Activated CD8-positive, alpha-beta T cell treated with anti-CD3 and anti-CD28 coated beads for 36 hours (primary cell): ENCODE measurements around the gene MED19. TPM values are rescaled to one million over a fixed set of nuclear protein-coding genes. Genes with fewer than 3 reads are reported as not detected.
"Not testable (repeated sequence)": the region's sequence is repeated elsewhere in the genome, so short reads cannot be mapped to it uniquely, and the experiment has no call there.

ENCODE experiments used
- ATAC-seq: fragments of 200-7000 bp; cut with Tn5 transposase; one replicate; pipeline ENCODE4 v1.10.0; 2021; ENCODE audit warnings: mild to moderate bottlenecking, moderate library complexity
- CTCF ChIA-PET: fragments of 350-600 bp; sonication (Branson Sonifier 250); formaldehyde crosslinking; loops from one replicate; lab custom pipeline; 2021; ENCODE audit warnings: antibody characterized with exemption; lab: Charles Lee
- POLR2A ChIA-PET: fragments of 350-600 bp; sonication (Branson Sonifier 250); formaldehyde crosslinking; loops from one replicate; lab custom pipeline; 2021; ENCODE audit warnings: antibody characterized with exemption; lab: Charles Lee
- DNase-seq: peaks from one replicate; pipeline ENCODE4 v3.0.0-alpha.2; 2020
- H3K27ac Mint-ChIP-seq: one replicate; pipeline ENCODE4 v1.8.0; 2021; ENCODE audit warnings: mild to moderate bottlenecking, mixed read lengths
- H3K27me3 Mint-ChIP-seq: one replicate; pipeline ENCODE4 v1.8.0; 2021; ENCODE audit warnings: mixed read lengths
- H3K36me3 Mint-ChIP-seq: one replicate; pipeline ENCODE4 v1.8.0; 2021; ENCODE audit warnings: low read depth, mixed read lengths
- H3K4me1 Mint-ChIP-seq: one replicate; pipeline ENCODE4 v1.8.0; 2021; ENCODE audit warnings: low read depth, mixed read lengths
- H3K4me3 Mint-ChIP-seq: one replicate; pipeline ENCODE4 v1.8.0; 2021; ENCODE audit warnings: mild to moderate bottlenecking, moderate library complexity, mixed read lengths
- H3K9me3 Mint-ChIP-seq: one replicate; pipeline ENCODE4 v1.8.0; 2021; ENCODE audit warnings: mixed read lengths
- intact Hi-C: fragments of 100-400 bp; cut with micrococcal nuclease; formaldehyde crosslinking; loops from one replicate; pipeline ENCODE4 v1.10.0; 2022
- total RNA-seq, 2 experiments: library from RNA; stranded (reverse); gene quantifications; one replicate each; pipeline ENCODE4 v1.2.3, GENCODE V29; 2021
- TF ChIP-seq, protein P1 (sequence below): fragments of 200-600 bp; IDR thresholded peaks from one replicate; pipeline ENCODE4 v1.8.0; 2022; ENCODE audit warnings: antibody characterized with exemption, mild to moderate bottlenecking

The MED19 gene
- total RNA-seq, 2 experiments from 2014 or later = 9.1 to 10.3 TPM

DNA sequence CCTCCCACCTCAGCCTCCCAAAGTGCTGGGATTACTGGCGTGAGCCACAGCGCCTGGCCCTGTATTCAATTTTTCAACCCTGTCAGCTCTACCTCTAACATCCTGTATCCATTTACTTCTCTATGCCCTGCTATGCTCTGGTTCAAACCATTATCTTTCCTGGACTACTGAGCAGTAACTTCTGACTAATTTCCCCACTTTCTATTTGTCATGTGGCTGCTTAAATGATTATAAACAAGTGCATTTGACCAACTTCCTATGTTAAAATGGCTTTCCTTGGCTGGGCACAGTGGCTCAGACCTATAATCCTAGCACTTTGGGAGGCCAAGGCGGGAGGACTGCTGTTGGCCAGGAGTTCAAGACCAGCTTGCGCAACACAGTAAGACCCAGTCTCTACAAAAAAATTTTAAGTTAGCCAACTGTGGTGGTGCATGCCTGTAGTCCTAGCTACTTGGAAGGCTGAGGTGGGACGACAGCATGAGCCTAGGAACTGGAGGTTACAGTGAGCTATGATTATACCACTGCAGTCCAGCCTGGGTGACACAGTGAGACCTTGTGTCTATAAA lies 2.1 kb downstream of the MED19 start:
- intact Hi-C loops = loop anchor here (5.0 kb wide), 1 partner anchor 43 kb away; the partner anchor contains the start of gene ZDHHC5
- TF ChIP-seq, protein P1, sequence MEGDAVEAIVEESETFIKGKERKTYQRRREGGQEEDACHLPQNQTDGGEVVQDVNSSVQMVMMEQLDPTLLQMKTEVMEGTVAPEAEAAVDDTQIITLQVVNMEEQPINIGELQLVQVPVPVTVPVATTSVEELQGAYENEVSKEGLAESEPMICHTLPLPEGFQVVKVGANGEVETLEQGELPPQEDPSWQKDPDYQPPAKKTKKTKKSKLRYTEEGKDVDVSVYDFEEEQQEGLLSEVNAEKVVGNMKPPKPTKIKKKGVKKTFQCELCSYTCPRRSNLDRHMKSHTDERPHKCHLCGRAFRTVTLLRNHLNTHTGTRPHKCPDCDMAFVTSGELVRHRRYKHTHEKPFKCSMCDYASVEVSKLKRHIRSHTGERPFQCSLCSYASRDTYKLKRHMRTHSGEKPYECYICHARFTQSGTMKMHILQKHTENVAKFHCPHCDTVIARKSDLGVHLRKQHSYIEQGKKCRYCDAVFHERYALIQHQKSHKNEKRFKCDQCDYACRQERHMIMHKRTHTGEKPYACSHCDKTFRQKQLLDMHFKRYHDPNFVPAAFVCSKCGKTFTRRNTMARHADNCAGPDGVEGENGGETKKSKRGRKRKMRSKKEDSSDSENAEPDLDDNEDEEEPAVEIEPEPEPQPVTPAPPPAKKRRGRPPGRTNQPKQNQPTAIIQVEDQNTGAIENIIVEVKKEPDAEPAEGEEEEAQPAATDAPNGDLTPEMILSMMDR = no peak
- POLR2A ChIA-PET = interaction anchor here (1.2 to 4.2 kb wide), 4 partner anchors 11 to 34 kb away, joined by 3 to 13 read pairs (median 4); partner anchors contain the start of gene SELENOH
- DNase-seq (no peak), ATAC-seq (no peak)
- CTCF ChIA-PET = interaction anchor here (1.2 to 3.3 kb wide), 2 partner anchors 91 to 142 kb away, joined by 4 to 18 read pairs; partner anchors contain the start of gene UBE2L6
- Mint-ChIP-seq H3K4me1 (peaks cover 43% of the 10 kb centered on the region), H3K9me3 (no peaks in the 10 kb centered on the region), H3K27ac (peak overlapping the region; percentile 14), H3K27me3 (no peaks in the 10 kb centered on the region), H3K36me3 (peaks cover 16% of the 10 kb centered on the region), H3K4me3 (peak overlapping the region; percentile 1)

DNA sequence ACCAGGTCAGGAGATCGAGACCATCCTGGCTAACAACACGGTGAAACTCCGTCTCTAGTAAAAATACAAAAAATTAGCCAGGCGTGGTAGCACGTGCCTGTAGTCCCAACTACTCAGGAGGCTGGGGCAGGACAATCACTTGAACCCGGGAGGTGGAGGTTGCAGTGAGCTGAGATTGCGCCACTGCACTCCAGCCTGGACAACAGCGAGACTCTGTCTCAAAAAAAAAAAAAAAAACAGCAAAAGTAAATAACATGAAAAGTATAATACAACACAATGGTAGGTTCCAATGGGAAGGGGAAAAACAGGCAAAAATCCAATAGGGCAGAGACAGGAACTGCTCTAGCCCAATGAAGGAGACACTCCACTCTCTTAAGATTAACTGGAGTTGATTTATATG lies 6.6 kb downstream of the MED19 start:
- POLR2A ChIA-PET = interaction anchor here (0.9 to 2.5 kb wide), 4 partner anchors 10 to 37 kb away, joined by 3 to 10 read pairs (median 4); partner anchors contain the start of gene SELENOH
- not testable (repeated sequence) for H3K27ac Mint-ChIP-seq

DNA sequence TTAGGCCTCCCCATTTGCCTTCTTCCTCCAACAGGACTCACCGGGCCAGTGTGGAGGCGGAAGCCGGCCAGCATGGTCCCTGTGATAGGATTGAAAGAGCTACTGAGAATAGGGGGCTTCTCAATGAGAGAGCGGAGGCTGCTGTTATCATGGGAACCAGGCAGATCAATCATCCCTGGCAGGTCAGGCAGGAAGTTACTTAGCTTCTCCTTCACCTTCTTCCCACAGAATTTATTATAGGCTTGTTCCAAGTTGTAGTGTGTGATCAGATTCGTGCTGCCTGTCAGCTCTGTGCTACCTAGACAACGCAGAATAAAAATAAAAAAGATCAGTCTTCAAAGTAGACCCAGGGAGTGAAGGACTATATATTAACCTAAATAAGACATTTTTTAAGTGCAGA lies 7.1 kb downstream of the MED19 start:
- ATAC-seq (no peak), DNase-seq (no peak)
- H3K36me3 Mint-ChIP-seq = peaks cover 11% of the 10 kb centered on the region
- peaks cover 10% of the 10 kb centered on the region for H3K4me1 Mint-ChIP-seq
- ChIA-PET CTCF (no interaction called here), POLR2A (interaction anchor here (0.9 to 2.5 kb wide), 4 partner anchors 10 to 36 kb away, joined by 3 to 10 read pairs (median 4); partner anchors contain the start of gene SELENOH)
- H3K9me3 Mint-ChIP-seq = no peaks in the 10 kb centered on the region
- no peak overlapping the region for H3K4me3 Mint-ChIP-seq
- intact Hi-C loops = no loop called here
- no peaks in the 10 kb centered on the region for H3K27me3 Mint-ChIP-seq
- TF ChIP-seq, protein P1 = no peak
- peak overlapping the region; percentile 49 for H3K27ac Mint-ChIP-seq

More for the DNA sequence above, 6.6 kb downstream of the MED19 start:
- H3K4me3 Mint-ChIP-seq, ATAC-seq, intact Hi-C loops, DNase-seq, H3K9me3 Mint-ChIP-seq, H3K36me3 Mint-ChIP-seq, H3K27me3 Mint-ChIP-seq, CTCF ChIA-PET: not testable (repeated sequence)
- H3K4me1 Mint-ChIP-seq = peaks cover 13% of the 10 kb centered on the region

DNA sequence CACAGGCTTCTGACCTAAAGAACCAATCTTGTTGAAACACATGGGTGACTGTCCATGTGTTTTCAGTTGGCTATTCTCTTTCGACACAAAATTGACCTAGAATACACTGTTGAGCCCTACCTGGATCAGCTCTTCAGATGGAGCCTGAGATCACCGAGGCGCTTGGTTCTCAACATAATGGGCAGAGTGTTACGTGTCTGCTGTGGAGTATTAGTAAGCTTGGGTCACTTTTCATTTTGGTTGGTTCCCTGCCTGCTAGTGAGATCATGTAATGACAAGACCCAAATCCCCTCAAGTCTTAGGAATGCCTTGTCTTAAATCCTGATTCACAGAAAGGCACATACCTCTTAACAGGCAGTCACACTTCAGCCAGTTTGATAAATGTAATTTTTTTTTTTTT lies 8.7 kb downstream of the MED19 start:
- ATAC-seq = no peak

DNA sequence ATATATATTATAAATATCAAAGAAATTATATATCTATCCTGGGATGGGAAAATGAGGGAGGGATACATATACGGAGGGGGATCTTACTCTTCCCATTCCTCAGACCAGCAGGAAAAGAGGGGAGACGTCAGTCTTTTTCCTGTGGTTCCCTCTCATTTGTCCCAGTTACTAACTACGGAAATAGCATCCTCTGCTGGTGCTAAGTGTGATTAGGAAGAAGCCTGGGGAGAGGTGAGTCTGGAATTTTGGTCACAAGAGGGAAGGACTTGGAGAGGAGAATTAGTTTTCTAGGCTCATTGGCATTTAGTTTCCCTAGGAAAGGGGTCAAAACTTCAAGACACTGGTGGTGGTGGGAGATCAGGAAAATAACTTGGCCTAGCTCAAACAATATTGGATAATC lies 11.6 kb downstream of the MED19 start:
- Mint-ChIP-seq H3K4me1 (no peaks in the 10 kb centered on the region), H3K36me3 (peaks cover 23% of the 10 kb centered on the region), H3K27ac (peak overlapping the region; percentile 25), H3K9me3 (no peaks in the 10 kb centered on the region), H3K4me3 (no peak overlapping the region), H3K27me3 (no peaks in the 10 kb centered on the region)
- POLR2A ChIA-PET = interaction anchor here (0.8 to 1.8 kb wide), 2 partner anchors 17 to 32 kb away, joined by 3 to 4 read pairs; no protein-coding TSS in a partner anchor
- no peak for DNase-seq
- no peak for ATAC-seq
- CTCF ChIA-PET = interaction anchor here (1.4 kb wide), 1 partner anchor 100 kb away, joined by 4 read pairs; no protein-coding TSS in a partner anchor
- intact Hi-C loops = no loop called here
- TF ChIP-seq, protein P1 = no peak

More for the DNA sequence above, 8.7 kb downstream of the MED19 start:
- ChIA-PET CTCF (interaction anchor here (1.2 to 1.6 kb wide), 2 partner anchors 45 to 97 kb away, joined by 3 to 7 read pairs; no protein-coding TSS in a partner anchor), POLR2A (interaction anchor here (1.3 to 2.8 kb wide), 3 partner anchors 8 to 15 kb away, joined by 6 to 7 read pairs (median 6); partner anchors contain the start of genes MED19 and TMX2)
- DNase-seq = no peak
- no peak overlapping the region for H3K4me3 Mint-ChIP-seq
- no peaks in the 10 kb centered on the region for H3K9me3 Mint-ChIP-seq
- intact Hi-C loops = no loop called here
- H3K36me3 Mint-ChIP-seq = peaks cover 18% of the 10 kb centered on the region
- H3K4me1 Mint-ChIP-seq = peaks cover 4% of the 10 kb centered on the region
- TF ChIP-seq, protein P1 = no peak
- H3K27me3 Mint-ChIP-seq = no peaks in the 10 kb centered on the region
- no peak overlapping the region for H3K27ac Mint-ChIP-seq
